Common myeloid progenitor, CD34-positive (primary cell): ENCODE data around the gene MITF.

Source experiments
- CTCF ChIA-PET: fragments of 350-600 bp; sonication (Branson Sonifier 250); formaldehyde crosslinking; loops from one replicate; lab custom pipeline; 2021; ENCODE audit warnings: antibody characterized with exemption; lab: Charles Lee
- POLR2A ChIA-PET: fragments of 350-600 bp; sonication (Branson Sonifier 250); formaldehyde crosslinking; loops from one replicate; lab custom pipeline; 2021; ENCODE audit warnings: antibody characterized with exemption; lab: Charles Lee
- DNase-seq, 3 donors: peaks; one replicate each; pipeline versions ENCODE4 v3.0.0 to v3.0.0-alpha.2; 2013
- H3K27ac ChIP-seq, 2 experiments: 1 replicate in 1 of 2; 2 replicates in 1 of 2; pipeline ENCODE4 v1.7.0; 2013; ENCODE audit warnings: inconsistent platforms in 2 of 2, low read length in 2 of 2, mild to moderate bottlenecking in 2 of 2, low read depth in 1 of 2, moderate library complexity in 1 of 2; ENCODE audit not compliant: severe bottlenecking in 2 of 2, insufficient read depth in 1 of 2, poor library complexity in 1 of 2
- H3K27me3 ChIP-seq, 5 experiments: replicated peaks in 2 of 5; 1 replicate in 3 of 5; 2 replicates in 2 of 5; pipeline versions ENCODE4 v1.6.1 to v1.7.0; 2013; ENCODE audit warnings: low read length in 4 of 5, mild to moderate bottlenecking in 2 of 5, moderate library complexity in 2 of 5, inconsistent platforms in 1 of 5; ENCODE audit not compliant: insufficient read depth in 5 of 5, control insufficient read depth in 4 of 5
- H3K36me3 ChIP-seq, 4 experiments: 1 replicate in 2 of 4; 2 replicates in 2 of 4; pipeline versions ENCODE4 v1.6.1 to v1.7.0; 2013; ENCODE audit warnings: low read length in 3 of 4, control low read depth in 1 of 4, mild to moderate bottlenecking in 1 of 4; ENCODE audit not compliant: control insufficient read depth in 4 of 4, insufficient read depth in 4 of 4
- H3K4me1 ChIP-seq, 4 experiments: 1 replicate in 3 of 4; 2 replicates in 1 of 4; pipeline versions ENCODE4 v1.6.1 to v1.7.1; 2013; ENCODE audit warnings: low read length in 3 of 4, mild to moderate bottlenecking in 3 of 4, control low read depth in 1 of 4, inconsistent platforms in 1 of 4, moderate library complexity in 1 of 4; ENCODE audit not compliant: control insufficient read depth in 4 of 4, insufficient read depth in 4 of 4; ENCODE audit errors: control extremely low read depth in 1 of 4
- H3K4me3 ChIP-seq, 7 experiments: 1 replicate in 4 of 7; 2 replicates in 3 of 7; pipeline versions ENCODE4 v1.5.1 to v1.7.0; 2013; ENCODE audit warnings: mild to moderate bottlenecking in 7 of 7, low read length in 6 of 7, moderate library complexity in 6 of 7, inconsistent platforms in 2 of 7, low read depth in 2 of 7, control low read depth in 1 of 7; ENCODE audit not compliant: insufficient read depth in 4 of 7, control insufficient read depth in 1 of 7; ENCODE audit errors: extremely low read depth in 1 of 7
- H3K9me3 ChIP-seq, 5 experiments: 1 replicate in 4 of 5; 2 replicates in 1 of 5; pipeline versions ENCODE4 v1.6.1 to v1.7.1; 2013; ENCODE audit warnings: low read length in 4 of 5, mild to moderate bottlenecking in 2 of 5, inconsistent platforms in 1 of 5, low read depth in 1 of 5, moderate library complexity in 1 of 5; ENCODE audit not compliant: control insufficient read depth in 4 of 5, insufficient read depth in 2 of 5; ENCODE audit errors: control extremely low read depth in 1 of 5
- WGBS: methylation state at CpG from one replicate; pipeline ENCODE4 v1.1.5; 2013; ENCODE audit not compliant: insufficient coverage; 5-methylcytosine and 5-hydroxymethylcytosine counted together

The MITF gene

DNA sequence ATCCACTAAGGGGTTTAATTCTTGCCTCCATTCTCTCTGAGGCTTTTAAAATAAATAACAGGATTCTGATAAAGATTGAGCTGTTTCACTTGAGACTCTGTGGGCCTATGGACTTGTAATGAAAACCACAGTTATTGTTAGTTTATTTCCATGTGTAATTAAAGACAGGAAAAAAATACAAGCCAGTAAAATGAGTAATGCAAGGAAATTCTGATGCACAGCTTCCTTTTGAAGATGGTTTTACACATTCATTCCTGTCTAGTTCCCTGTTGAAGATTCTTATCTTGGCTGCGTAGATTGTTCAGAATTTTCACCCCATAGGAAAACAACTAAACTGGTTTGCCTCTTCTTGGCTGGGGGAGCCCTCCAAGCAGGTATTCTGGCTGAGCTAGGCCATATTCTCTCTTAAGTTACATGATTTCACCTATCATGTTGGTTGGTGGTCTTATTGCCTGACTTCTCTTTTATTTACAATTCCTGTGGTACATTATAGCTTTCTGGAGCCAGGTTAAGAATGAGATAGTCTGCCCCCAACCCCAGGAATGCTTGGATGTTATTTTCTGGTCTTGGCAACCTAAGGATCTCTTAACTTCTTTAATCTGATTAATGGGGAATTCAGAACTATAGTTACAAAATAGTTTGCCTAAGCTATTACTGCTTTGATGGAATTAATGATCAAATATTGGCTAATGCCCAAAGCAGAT, 67.6 kb downstream of the MITF start:
- Histone ChIP-seq H3K36me3 (no peaks in the 10 kb centered on the region), H3K9me3 (no peaks in the 10 kb centered on the region), H3K27ac (no peak overlapping the region), H3K27me3 (no peaks in the 10 kb centered on the region), H3K4me1 (peaks cover 4 to 7% (median 5%) of the 10 kb centered on the region in 4 experiments), H3K4me3 (no peak overlapping the region)
- CTCF ChIA-PET = no interaction called here
- POLR2A ChIA-PET = no interaction called here
- no peak for DNase-seq
- WGBS = 67% methylated on average over 1 of the region's 1 CpG

DNA sequence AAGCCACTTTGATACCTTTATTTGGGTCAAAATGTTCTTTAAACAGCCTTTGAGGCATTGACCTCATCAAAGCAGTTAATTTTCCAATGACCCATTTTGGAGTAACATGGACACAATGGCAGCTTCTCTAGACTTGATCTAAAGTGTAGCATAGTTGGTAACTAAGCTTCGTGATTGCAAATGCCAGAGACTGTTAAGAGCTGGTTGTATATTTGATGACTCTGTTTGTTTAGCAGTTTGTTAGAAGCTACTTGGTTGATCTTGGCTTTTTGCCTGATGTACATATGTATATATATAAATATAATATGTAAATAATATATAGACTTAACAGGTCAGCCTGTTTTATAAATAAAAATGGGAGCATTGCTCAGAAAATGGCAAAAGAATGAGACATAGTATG, 68.4 kb downstream of the MITF start:
- Histone ChIP-seq H3K9me3 (no peaks in the 10 kb centered on the region), H3K4me1 (peaks cover 4 to 7% (median 5%) of the 10 kb centered on the region in 4 experiments), H3K4me3 (no peak overlapping the region), H3K27me3 (no peaks in the 10 kb centered on the region), H3K27ac (no peak overlapping the region), H3K36me3 (no peaks in the 10 kb centered on the region)
- DNase-seq = no peak
- ChIA-PET POLR2A (no interaction called here), CTCF (no interaction called here)
- WGBS = 100% methylated on average over 1 of the region's 1 CpG

DNA sequence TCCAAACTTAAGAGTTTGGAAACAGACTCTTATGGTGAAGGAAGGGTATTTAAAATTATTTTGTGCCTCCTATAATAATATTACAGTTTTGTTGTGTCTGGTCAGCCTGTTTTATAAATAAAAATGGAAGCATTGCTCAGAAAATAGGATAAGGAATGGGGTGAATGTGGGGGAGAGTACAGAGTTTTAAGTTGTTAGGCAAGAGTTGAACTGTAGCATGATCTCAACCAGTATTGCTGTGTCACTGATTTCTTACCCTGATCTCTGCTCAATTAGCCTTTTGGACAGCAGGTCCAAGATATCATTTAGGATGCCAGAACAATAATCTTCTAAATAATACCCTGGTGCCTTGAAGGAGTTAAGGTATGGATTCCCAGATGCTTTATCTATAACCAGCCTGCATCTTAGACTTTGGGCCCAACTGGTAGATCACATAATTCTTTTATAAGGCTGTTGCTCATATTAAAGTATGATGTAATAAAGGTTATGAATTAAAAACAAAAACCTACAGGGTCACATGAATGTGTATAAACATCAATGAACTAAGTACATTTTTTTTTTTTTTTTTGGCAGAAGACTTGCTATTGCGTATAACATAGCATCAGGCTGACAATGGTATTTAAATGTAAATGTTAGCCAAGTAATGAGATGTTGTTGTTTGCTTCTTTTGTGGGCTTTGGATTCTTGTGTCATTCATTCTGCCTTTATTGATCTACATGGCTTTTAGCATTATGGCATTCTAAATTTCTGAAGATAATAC, 70.0 kb downstream of the MITF start:
- ChIA-PET POLR2A (no interaction called here), CTCF (no interaction called here)
- H3K36me3 ChIP-seq = no peaks in the 10 kb centered on the region
- DNase-seq = no peak
- H3K4me3 ChIP-seq = no peak overlapping the region
- H3K27ac ChIP-seq = no peak overlapping the region
- no peaks in the 10 kb centered on the region for H3K9me3 ChIP-seq
- H3K27me3 ChIP-seq = no peaks in the 10 kb centered on the region
- no CpG with 5 or more reads among the region's 1 CpG for WGBS
- no peaks in the 10 kb centered on the region for H3K4me1 ChIP-seq

DNA sequence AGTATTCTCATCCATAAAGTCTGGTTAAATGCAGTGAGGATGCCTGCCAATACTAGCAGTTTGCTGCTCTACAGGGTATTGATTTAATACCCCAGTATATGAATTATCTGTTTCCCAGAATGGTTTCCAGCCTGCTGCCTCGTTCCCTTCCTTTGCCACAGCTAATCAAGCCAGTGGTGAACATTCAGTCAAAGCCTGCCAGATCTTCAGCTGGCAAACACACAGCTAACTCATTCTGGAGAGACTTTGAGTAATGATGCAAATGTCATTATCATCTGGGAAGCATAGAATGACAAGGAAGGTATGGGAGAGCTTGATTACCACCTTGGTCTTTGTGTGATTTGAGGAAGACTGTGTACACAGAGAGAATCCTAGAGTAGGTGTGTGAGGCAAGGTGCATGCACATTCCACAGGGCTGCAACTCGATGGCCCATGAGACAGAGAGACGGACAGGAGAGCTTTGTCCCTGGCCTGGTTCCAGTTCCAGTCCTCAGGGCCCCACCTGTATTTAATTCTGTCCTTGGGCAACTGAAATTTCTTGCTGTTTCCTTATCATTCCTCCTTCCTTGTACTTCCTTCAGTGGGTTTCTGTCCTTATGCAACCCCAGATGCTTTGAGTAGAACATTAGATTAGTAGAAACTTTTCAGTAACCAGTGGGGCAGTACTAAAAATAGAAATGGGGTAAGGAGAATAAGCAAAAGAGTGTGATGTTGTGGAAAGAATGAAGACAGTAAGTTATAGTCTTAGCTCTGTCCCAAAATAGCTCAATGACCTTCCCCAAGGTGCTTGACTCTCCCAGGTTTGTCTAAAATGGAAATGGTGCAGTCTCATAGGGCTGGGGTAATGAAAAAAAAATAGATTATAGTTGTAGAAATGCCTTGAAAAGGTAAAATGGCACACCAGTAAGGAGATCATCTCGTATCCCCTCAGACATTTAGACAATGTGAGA, 72.5 kb downstream of the MITF start:
- H3K4me1 ChIP-seq = peaks cover 0 to 2% (median 0%) of the 10 kb centered on the region in 4 experiments
- 87% methylated on average over 3 of the region's 4 CpGs for WGBS
- no peak overlapping the region for H3K27ac ChIP-seq
- H3K4me3 ChIP-seq = no peak overlapping the region
- ChIA-PET CTCF (interaction anchor here (0.9 kb wide), 1 partner anchor 20 kb away, joined by 3 read pairs; no protein-coding TSS in a partner anchor), POLR2A (no interaction called here)
- H3K9me3 ChIP-seq = no peaks in the 10 kb centered on the region
- H3K36me3 ChIP-seq = no peaks in the 10 kb centered on the region
- H3K27me3 ChIP-seq = no peaks in the 10 kb centered on the region
- DNase-seq = no peak

DNA sequence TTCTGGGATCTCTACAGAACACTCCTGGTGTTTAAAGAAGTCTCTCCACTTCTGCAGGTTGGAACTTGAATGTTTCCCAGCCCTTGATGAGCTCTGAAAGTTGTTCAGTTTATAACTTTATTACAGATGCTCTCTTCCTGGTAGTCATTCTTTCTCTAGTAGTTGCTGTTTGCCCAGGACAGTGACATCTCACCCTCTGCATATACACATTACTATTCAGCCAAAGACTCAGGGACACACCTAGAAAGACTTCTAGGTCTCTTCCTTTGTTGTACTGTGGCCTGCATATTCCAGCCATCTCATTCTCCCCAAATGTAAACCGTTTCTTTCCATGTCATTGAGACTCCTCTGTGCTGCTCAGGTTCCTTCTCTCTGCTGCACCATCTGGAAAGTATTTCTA, 76.7 kb downstream of the MITF start:
- CTCF ChIA-PET = interaction anchor here (1.2 kb wide), 1 partner anchor 11 kb away, joined by 3 read pairs; no protein-coding TSS in a partner anchor
- Histone ChIP-seq H3K4me1 (peaks cover 0 to 4% (median 0%) of the 10 kb centered on the region in 4 experiments), H3K36me3 (no peaks in the 10 kb centered on the region), H3K9me3 (no peaks in the 10 kb centered on the region), H3K4me3 (no peak overlapping the region), H3K27me3 (no peaks in the 10 kb centered on the region), H3K27ac (no peak overlapping the region)
- no peak for DNase-seq
- POLR2A ChIA-PET = interaction anchor here (0.6 kb wide), 1 partner anchor 88 kb away, joined by 3 read pairs; no protein-coding TSS in a partner anchor
- 83% methylated on average over 1 of the region's 1 CpG for WGBS

DNA sequence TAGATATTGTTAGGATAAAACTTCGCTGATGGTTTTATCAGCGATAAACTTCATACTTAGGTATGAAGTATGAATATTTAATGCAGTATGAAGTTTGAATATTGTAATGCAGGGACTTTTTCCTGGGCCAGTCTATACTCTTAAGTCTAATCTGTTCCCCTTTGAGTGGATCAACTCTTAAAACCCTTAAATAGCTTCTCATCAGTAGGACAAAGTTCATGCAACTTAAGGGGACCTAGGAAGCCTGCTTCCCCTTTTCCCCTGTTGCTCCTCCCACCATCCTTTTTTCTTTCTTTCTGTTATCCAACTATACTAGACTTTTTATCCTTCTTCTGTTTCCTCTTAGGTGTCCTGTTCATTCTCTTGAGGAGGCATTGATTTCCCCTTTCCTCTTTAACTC, 78.7 kb downstream of the MITF start:
- H3K4me1 ChIP-seq = peaks cover 0 to 6% (median 0%) of the 10 kb centered on the region in 4 experiments
- peak in 1 of 3 donors; percentile 9 for DNase-seq
- no peak overlapping the region for H3K27ac ChIP-seq
- whole genome bisulfite sequencing = no CpG with 5 or more reads among the region's 2 CpGs
- ChIA-PET CTCF (no interaction called here), POLR2A (no interaction called here)
- H3K36me3 ChIP-seq = no peaks in the 10 kb centered on the region
- H3K9me3 ChIP-seq = no peaks in the 10 kb centered on the region
- no peaks in the 10 kb centered on the region for H3K27me3 ChIP-seq
- no peak overlapping the region for H3K4me3 ChIP-seq
